Mucosa of rectum (tissue), 2 donors: Measurements from ENCODE around the gene XAB2.
"Not testable (repeated sequence)": the region's sequence is repeated elsewhere in the genome, so short reads cannot be mapped to it uniquely, and the experiment has no call there.

Experiments used
- H3K27ac ChIP-seq, 2 donors: one replicate each; pipeline ENCODE4 v1.7.0; 2013; ENCODE audit warnings: inconsistent platforms in 2 of 2, low read depth in 2 of 2, low read length in 2 of 2
- H3K27me3 ChIP-seq, 2 donors: one replicate each; pipeline ENCODE4 v1.7.0; 2013; ENCODE audit warnings: low read length in 2 of 2; ENCODE audit not compliant: control insufficient read depth in 2 of 2, insufficient read depth in 2 of 2
- H3K36me3 ChIP-seq, 2 donors: one replicate each; pipeline ENCODE4 v1.7.0; 2013; ENCODE audit warnings: low read length in 2 of 2; ENCODE audit not compliant: control insufficient read depth in 2 of 2, insufficient read depth in 2 of 2
- H3K4me1 ChIP-seq, 2 donors: one replicate each; pipeline ENCODE4 v1.7.0; 2013; ENCODE audit warnings: low read length in 2 of 2, mild to moderate bottlenecking in 1 of 2; ENCODE audit not compliant: control insufficient read depth in 2 of 2, insufficient read depth in 2 of 2
- H3K4me3 ChIP-seq, 2 donors: one replicate each; pipeline ENCODE4 v1.7.0; 2013; ENCODE audit warnings: low read length in 2 of 2
- H3K9ac ChIP-seq, 2 donors: one replicate each; pipeline ENCODE4 v1.7.0; 2013; ENCODE audit warnings: low read length in 2 of 2, low read depth in 1 of 2, mild to moderate bottlenecking in 1 of 2
- H3K9me3 ChIP-seq, 2 donors: one replicate each; pipeline ENCODE4 v1.7.0; 2013; ENCODE audit warnings: low read length in 2 of 2; ENCODE audit not compliant: control insufficient read depth in 2 of 2
- donor health status: healthy.
- donor health status: Normal muscosa, but diverticular disease.

The XAB2 gene

DNA sequence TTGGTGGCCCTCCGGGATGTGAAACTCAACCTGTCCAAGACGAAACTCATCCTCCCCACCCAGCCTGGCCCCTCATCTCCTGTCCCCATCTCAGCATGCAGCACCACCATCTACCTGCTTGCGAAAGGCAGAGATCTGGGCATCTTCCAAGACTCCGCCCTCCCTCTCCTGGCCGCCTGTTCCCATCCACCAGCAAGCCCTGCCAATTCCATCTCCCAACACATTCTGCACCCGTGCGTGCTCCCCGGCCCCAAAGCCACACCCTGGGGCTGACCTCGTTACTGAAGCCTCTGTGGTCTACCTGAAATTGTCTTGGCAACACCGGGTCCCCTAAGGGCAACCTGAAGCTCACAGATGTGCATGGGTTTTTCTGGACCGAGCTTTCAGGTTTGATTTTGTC, 46.9 kb downstream of the XAB2 start:
- H3K27me3 ChIP-seq = no peaks in the 10 kb centered on the region
- no peak overlapping the region for H3K9ac ChIP-seq

DNA sequence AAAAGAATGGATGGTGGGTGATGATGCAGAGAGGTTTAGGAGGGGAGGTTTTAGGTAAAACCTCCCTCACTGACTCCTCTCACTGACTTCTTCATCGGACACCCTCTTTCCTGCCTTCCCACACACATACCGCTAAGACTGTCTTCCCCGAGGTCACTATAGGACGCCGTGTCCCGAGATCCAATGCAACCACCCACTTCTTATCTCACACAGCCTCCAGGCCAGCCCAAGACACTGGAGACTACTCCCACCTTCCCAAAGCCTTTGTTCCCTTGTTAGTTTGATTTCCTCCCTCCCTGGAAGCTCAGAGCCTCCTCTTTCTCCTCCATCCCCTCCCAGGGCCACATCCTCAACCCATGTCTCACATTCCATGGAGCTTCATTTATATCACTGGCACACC, 50.2 kb downstream of the XAB2 start:
- Histone ChIP-seq H3K9me3 (no peaks in the 10 kb centered on the region), H3K27me3 (no peaks in the 10 kb centered on the region), H3K27ac (no peak overlapping the region), H3K4me1 (no peaks in the 10 kb centered on the region), H3K4me3 (no peak overlapping the region), H3K9ac (no peak overlapping the region), H3K36me3 (no peaks in the 10 kb centered on the region)

More for the DNA sequence above, 46.9 kb downstream of the XAB2 start:
- no peak overlapping the region for H3K4me3 ChIP-seq
- H3K4me1 ChIP-seq = no peaks in the 10 kb centered on the region
- no peaks in the 10 kb centered on the region for H3K9me3 ChIP-seq
- H3K27ac ChIP-seq = no peak overlapping the region
- no peaks in the 10 kb centered on the region for H3K36me3 ChIP-seq

DNA sequence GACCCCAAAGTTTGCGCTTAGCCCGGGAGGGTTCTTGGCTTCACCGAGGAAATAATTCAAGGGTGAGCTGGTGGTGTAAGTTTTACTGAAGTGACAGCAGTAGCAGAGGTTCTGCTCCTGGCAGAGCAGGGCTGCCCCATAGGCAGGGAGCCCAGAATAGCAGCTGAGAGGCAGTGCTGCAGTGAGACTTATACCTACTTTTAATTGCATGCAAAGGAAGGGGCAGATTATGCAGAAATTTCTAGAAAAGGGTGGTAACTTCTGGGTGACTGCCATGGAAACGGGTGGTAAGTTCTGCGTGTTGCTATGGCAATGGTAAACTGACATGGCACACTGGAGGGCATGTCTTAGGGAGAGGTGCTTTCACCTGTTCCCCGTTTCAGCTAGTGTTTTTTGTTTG, 51.2 kb downstream of the XAB2 start:
- no peaks in the 10 kb centered on the region for H3K9me3 ChIP-seq
- H3K36me3 ChIP-seq = no peaks in the 10 kb centered on the region
- no peak overlapping the region for H3K4me3 ChIP-seq
- H3K27me3 ChIP-seq = no peaks in the 10 kb centered on the region
- no peak overlapping the region for H3K27ac ChIP-seq
- no peak overlapping the region for H3K9ac ChIP-seq
- H3K4me1 ChIP-seq = no peaks in the 10 kb centered on the region

DNA sequence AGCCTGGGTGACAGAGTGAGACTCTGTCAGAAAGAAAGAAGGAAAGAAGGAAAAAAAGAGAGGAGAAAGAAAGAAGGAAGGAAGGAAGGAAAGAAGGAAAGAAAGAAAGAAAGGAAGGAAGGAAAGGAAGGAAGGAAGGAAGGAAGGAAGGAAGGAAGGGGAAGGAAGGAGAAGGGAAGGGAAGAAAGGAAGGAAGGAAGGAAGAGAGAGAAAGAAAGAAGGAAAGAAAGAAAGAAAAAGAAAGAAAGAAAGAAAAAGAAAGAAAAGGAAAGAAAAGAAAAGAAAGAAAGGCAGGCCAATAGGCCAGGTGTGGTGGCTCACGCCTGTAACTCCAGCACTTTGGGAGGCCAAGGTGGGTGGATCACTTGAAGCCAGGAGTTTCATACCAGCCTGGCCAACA, 51.9 kb downstream of the XAB2 start:
- H3K27me3 ChIP-seq, H3K4me1 ChIP-seq, H3K9ac ChIP-seq, H3K4me3 ChIP-seq, H3K27ac ChIP-seq, H3K9me3 ChIP-seq, H3K36me3 ChIP-seq: not testable (repeated sequence)

DNA sequence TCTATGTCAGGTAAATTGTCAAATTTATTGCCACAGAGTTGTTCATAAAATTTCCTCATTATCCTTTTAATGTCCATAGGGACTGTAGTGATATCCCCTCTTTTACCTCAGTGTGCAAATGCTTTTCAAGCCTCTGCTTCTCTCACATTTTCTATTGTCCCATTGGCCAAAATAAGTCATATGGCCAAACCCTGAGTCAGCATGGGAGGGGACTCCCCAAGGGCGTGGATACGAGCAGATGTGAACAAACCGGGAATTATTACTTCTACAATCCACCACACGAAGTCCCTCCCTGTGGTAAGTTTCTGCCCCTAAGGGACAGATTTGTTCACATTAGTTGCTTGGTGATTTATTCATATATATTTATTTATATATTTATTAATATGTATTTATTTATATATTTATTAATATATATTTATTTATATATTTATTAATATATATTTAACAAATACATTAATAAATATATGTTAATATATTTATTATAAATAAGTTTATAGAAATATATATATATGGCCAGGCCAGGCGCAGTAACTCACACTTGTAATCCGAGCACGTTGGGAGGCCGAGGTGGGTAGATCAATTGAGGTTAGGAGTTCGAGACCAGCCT, 53.8 kb downstream of the XAB2 start:
- Histone ChIP-seq H3K27ac (no peak overlapping the region), H3K4me1 (no peaks in the 10 kb centered on the region), H3K9ac (no peak overlapping the region)

DNA sequence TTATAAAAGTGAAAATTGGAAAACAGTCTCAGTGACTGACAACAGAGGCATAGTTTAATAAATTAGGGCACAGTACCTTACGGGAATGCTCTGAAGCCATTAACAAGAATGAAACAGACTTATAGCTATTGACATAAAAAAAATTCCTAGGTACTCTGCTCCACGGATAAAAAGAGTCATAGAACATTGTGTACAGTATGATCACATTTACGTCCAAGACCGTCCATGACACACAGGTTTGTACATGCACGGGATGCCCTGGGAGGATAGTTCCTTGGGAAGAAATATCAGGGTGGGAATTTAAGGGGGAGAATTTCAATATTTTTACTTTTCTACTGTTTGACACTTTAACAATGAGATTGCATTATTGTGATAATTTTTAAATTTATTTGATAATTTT, 58.6 kb downstream of the XAB2 start:
- Histone ChIP-seq H3K9ac (no peak overlapping the region), H3K36me3 (no peaks in the 10 kb centered on the region), H3K27ac (no peak overlapping the region), H3K9me3 (no peaks in the 10 kb centered on the region), H3K4me1 (no peaks in the 10 kb centered on the region), H3K4me3 (no peak overlapping the region), H3K27me3 (no peaks in the 10 kb centered on the region)

More for the DNA sequence above, 53.8 kb downstream of the XAB2 start:
- Histone ChIP-seq H3K27me3 (no peaks in the 10 kb centered on the region), H3K9me3 (no peaks in the 10 kb centered on the region), H3K36me3 (no peaks in the 10 kb centered on the region), H3K4me3 (no peak overlapping the region)
